BLaER1 (cell line): Measurements from ENCODE around the gene CXXC4.

Source experiments
- H3K27ac ChIP-seq: shearing (Covaris generic); formaldehyde crosslinking; 2 replicates; pipeline ENCODE4 v1.8.1; 2022
- H3K27me3 ChIP-seq: shearing (Covaris generic); formaldehyde crosslinking; 2 replicates; pipeline ENCODE4 v1.8.1; 2022
- H3K36me3 ChIP-seq: shearing (Covaris generic); formaldehyde crosslinking; 2 replicates; pipeline ENCODE4 v1.8.1; 2022
- H3K4me1 ChIP-seq: shearing (Covaris generic); formaldehyde crosslinking; 2 replicates; pipeline ENCODE4 v1.8.1; 2022
- H3K4me2 ChIP-seq: shearing (Covaris generic); formaldehyde crosslinking; 2 replicates; pipeline ENCODE4 v1.8.1; 2022
- H3K4me3 ChIP-seq: shearing (Covaris generic); formaldehyde crosslinking; 2 replicates; pipeline ENCODE4 v1.8.1; 2022
- H3K9ac ChIP-seq: shearing (Covaris generic); formaldehyde crosslinking; 2 replicates; pipeline ENCODE4 v1.8.1; 2022
- H3K9me3 ChIP-seq: shearing (Covaris generic); formaldehyde crosslinking; 2 replicates; pipeline ENCODE4 v1.8.1; 2022
- H4K20me1 ChIP-seq: shearing (Covaris generic); formaldehyde crosslinking; 2 replicates; pipeline ENCODE4 v1.8.1; 2022
- Cebpa-rat ChIP-seq: shearing (Covaris generic); IDR thresholded peaks from 2 replicates; pipeline ENCODE4 v1.8.1; 2022

Gene CXXC4

GRCh38 chr4:104490096-104490769 is 4.5 kb downstream of the CXXC4 start:
- no peak for TF ChIP-seq Cebpa-rat
- H3K4me2 ChIP-seq: no peak overlapping the region
- H3K4me1 ChIP-seq: 0 out of 2 replicates have a peak, but pooled peaks cover 8% of the 10 kb centered on the region
- no peak overlapping the region for H3K27ac ChIP-seq
- H3K9me3 ChIP-seq: no peaks in the 10 kb centered on the region
- no peaks in the 10 kb centered on the region for H4K20me1 ChIP-seq
- no peak overlapping the region for H3K9ac ChIP-seq
- H3K4me3 ChIP-seq: no peak overlapping the region
- no peaks in the 10 kb centered on the region for H3K27me3 ChIP-seq
- no peaks in the 10 kb centered on the region for H3K36me3 ChIP-seq

DNA sequence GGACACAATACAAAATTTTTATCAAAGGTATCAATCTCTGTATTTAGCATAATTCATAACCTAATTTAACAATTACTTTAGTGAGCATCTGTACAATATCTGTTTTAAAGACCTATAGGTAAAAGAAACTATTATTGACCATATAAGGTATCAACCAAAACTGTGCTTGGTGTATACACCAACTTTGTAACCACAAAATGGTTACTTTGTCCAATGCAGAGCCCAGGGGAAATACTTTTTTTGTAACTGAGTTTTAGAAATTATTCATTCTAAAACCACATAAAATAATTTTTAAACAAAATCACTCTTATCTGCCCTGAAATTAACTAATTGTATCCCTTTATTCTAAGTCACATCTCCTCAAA is 5.0 kb downstream of the CXXC4 start:
- H3K9ac ChIP-seq: no peak overlapping the region
- no peak overlapping the region for H3K27ac ChIP-seq
- H3K36me3 ChIP-seq: no peaks in the 10 kb centered on the region
- H4K20me1 ChIP-seq: no peaks in the 10 kb centered on the region
- H3K4me2 ChIP-seq: no peak overlapping the region
- no peak for TF ChIP-seq Cebpa-rat
- H3K27me3 ChIP-seq: no peaks in the 10 kb centered on the region
- no peaks in the 10 kb centered on the region for H3K9me3 ChIP-seq
- H3K4me3 ChIP-seq: no peak overlapping the region
- 0 out of 2 replicates have a peak, but pooled peaks cover 8% of the 10 kb centered on the region for H3K4me1 ChIP-seq

- Histone ChIP-seq H3K27ac (no peak overlapping the region), H3K9ac (no peak overlapping the region), H3K4me3 (no peak overlapping the region), H3K4me2 (no peak overlapping the region), H3K36me3 (no peaks in the 10 kb centered on the region), H3K9me3 (no peaks in the 10 kb centered on the region), H3K4me1 (0 out of 2 replicates have a peak, but pooled peaks cover 8% of the 10 kb centered on the region), H4K20me1 (no peaks in the 10 kb centered on the region), H3K27me3 (no peaks in the 10 kb centered on the region)
- TF ChIP-seq Cebpa-rat: no peak
Measured at GRCh38 chr4:104488151-104488550, 6.5 kb downstream of the CXXC4 start.

- Histone ChIP-seq H3K4me1 (0 out of 2 replicates have a peak, but pooled peaks cover 8% of the 10 kb centered on the region), H3K4me2 (no peak overlapping the region), H3K9me3 (no peaks in the 10 kb centered on the region), H3K36me3 (no peaks in the 10 kb centered on the region), H3K9ac (no peak overlapping the region), H4K20me1 (no peaks in the 10 kb centered on the region), H3K4me3 (no peak overlapping the region), H3K27ac (no peak overlapping the region), H3K27me3 (no peaks in the 10 kb centered on the region)
- TF ChIP-seq Cebpa-rat: no peak
Measured at GRCh38 chr4:104486716-104487504, 7.8 kb downstream of the CXXC4 start.

GRCh38 chr4:104475652-104476051 is 19.0 kb downstream of the CXXC4 start:
- no peak for TF ChIP-seq Cebpa-rat
- Histone ChIP-seq H3K36me3 (no peaks in the 10 kb centered on the region), H3K4me2 (no peak overlapping the region), H3K4me3 (no peak overlapping the region), H3K9me3 (no peaks in the 10 kb centered on the region), H3K27ac (no peak overlapping the region), H4K20me1 (no peaks in the 10 kb centered on the region), H3K9ac (no peak overlapping the region), H3K27me3 (no peaks in the 10 kb centered on the region), H3K4me1 (no peaks in the 10 kb centered on the region)

DNA sequence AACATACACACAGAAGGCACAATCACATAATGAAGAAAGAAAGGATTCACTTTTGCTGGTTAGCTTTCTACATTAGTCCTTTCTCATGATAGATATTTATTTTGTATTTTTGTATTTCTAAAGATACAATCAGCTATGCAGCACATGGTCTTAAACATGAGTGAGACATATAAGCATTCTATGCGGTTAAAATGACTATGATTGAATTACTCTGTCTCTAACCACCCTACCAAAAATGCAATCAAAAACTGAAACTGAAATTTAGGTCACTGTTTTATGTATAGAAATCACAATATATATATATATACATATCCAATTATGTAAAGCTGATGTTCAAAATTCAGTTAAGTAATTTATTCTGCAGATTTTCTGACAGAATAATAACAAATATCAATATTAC is 21.9 kb downstream of the CXXC4 start:
- no peaks in the 10 kb centered on the region for H3K4me1 ChIP-seq
- H3K4me2 ChIP-seq: no peak overlapping the region
- no peaks in the 10 kb centered on the region for H3K36me3 ChIP-seq
- H4K20me1 ChIP-seq: no peaks in the 10 kb centered on the region
- H3K9me3 ChIP-seq: no peaks in the 10 kb centered on the region
- no peak overlapping the region for H3K9ac ChIP-seq
- no peak overlapping the region for H3K4me3 ChIP-seq
- no peak overlapping the region for H3K27ac ChIP-seq
- no peak for TF ChIP-seq Cebpa-rat
- no peaks in the 10 kb centered on the region for H3K27me3 ChIP-seq

GRCh38 chr4:104470770-104471169 is 23.9 kb downstream of the CXXC4 start:
- Histone ChIP-seq H3K9ac (no peak overlapping the region), H3K27me3 (no peaks in the 10 kb centered on the region), H3K36me3 (no peaks in the 10 kb centered on the region), H3K4me2 (no peak overlapping the region), H3K4me1 (no peaks in the 10 kb centered on the region), H4K20me1 (no peaks in the 10 kb centered on the region), H3K4me3 (no peak overlapping the region), H3K27ac (no peak overlapping the region), H3K9me3 (no peaks in the 10 kb centered on the region)
- TF ChIP-seq Cebpa-rat: no peak

- Histone ChIP-seq H4K20me1 (no peaks in the 10 kb centered on the region), H3K27ac (no peak overlapping the region), H3K4me1 (no peaks in the 10 kb centered on the region), H3K9me3 (no peaks in the 10 kb centered on the region), H3K36me3 (no peaks in the 10 kb centered on the region), H3K9ac (no peak overlapping the region), H3K4me3 (no peak overlapping the region), H3K27me3 (no peaks in the 10 kb centered on the region), H3K4me2 (no peak overlapping the region)
- TF ChIP-seq Cebpa-rat: no peak
Measured at GRCh38 chr4:104469794-104470193, 24.9 kb downstream of the CXXC4 start.

GRCh38 chr4:104465619-104466018 is 29.1 kb downstream of the CXXC4 start:
- Histone ChIP-seq H3K9me3 (no peaks in the 10 kb centered on the region), H3K36me3 (no peaks in the 10 kb centered on the region), H4K20me1 (no peaks in the 10 kb centered on the region), H3K27me3 (no peaks in the 10 kb centered on the region), H3K4me2 (no peak overlapping the region), H3K4me3 (no peak overlapping the region), H3K9ac (no peak overlapping the region), H3K27ac (no peak overlapping the region), H3K4me1 (no peaks in the 10 kb centered on the region)
- no peak for TF ChIP-seq Cebpa-rat

DNA sequence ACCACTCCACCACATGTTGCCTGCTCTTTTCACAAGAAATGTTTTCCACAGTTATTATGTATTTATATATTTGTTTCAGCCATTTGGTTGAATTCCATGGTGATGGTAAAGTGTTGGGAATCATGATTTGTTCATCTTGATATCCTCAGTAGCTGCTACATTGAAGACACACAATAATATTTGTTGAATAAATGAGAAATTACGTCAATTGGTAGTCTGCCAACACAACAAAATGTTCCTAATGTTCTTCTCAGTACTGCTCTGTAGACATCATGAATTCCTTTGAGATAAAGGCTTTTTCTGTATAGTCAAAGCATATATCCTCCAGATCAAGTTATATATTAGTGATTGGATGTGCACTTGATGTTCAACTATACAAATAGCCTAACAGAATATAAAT is 29.5 kb downstream of the CXXC4 start:
- no peak overlapping the region for H3K27ac ChIP-seq
- no peaks in the 10 kb centered on the region for H3K4me1 ChIP-seq
- no peaks in the 10 kb centered on the region for H3K9me3 ChIP-seq
- no peak overlapping the region for H3K9ac ChIP-seq
- no peaks in the 10 kb centered on the region for H3K36me3 ChIP-seq
- H3K4me3 ChIP-seq: no peak overlapping the region
- no peaks in the 10 kb centered on the region for H4K20me1 ChIP-seq
- no peaks in the 10 kb centered on the region for H3K27me3 ChIP-seq
- no peak for TF ChIP-seq Cebpa-rat
- H3K4me2 ChIP-seq: no peak overlapping the region
